ENCODE results near the gene BICDL2.
"Not testable (repeated sequence)": the region's sequence is repeated elsewhere in the genome, so short reads cannot be mapped to it uniquely, and the experiment has no call there.

Gene BICDL2

GRCh38 chr16:3070608-3071111, 33.9 kb upstream of the BICDL2 start:
- no peak overlapping the region for H3K4me3 ChIP-seq (ENCODE audit: low read length)
- TF ChIP-seq CTCF (conservative IDR thresholded peaks at IDR 0.05; ENCODE audit: low read depth, low read length): no peak
- no peak for DNase-seq (ENCODE audit: low read depth)

- not testable (repeated sequence) for DNase-seq (ENCODE audit: low read depth); H3K4me3 ChIP-seq (ENCODE audit: low read length)
Observed at GRCh38 chr16:3069146-3069545, 32.4 kb upstream of the BICDL2 start.

- no peak for TF ChIP-seq CTCF (conservative IDR thresholded peaks at IDR 0.05; ENCODE audit: low read depth, low read length)
- no peak overlapping the region for H3K4me3 ChIP-seq (ENCODE audit: low read length)
- no peak for DNase-seq (ENCODE audit: low read depth)
Observed at GRCh38 chr16:3068487-3068886, 31.7 kb upstream of the BICDL2 start.

GRCh38 chr16:3066440-3066748, 29.6 kb upstream of the BICDL2 start:
- no peak for DNase-seq (ENCODE audit: low read depth)
- H3K4me3 ChIP-seq (ENCODE audit: low read length): no peak overlapping the region
- TF ChIP-seq CTCF (conservative IDR thresholded peaks at IDR 0.05; ENCODE audit: low read depth, low read length): no peak

- DNase-seq (ENCODE audit: low read depth): no peak
- no peak overlapping the region for H3K4me3 ChIP-seq (ENCODE audit: low read length)
- no peak for TF ChIP-seq CTCF (conservative IDR thresholded peaks at IDR 0.05; ENCODE audit: low read depth, low read length)
Observed at GRCh38 chr16:3065742-3066439, 29.1 kb upstream of the BICDL2 start.

GRCh38 chr16:3065069-3065741, 28.5 kb upstream of the BICDL2 start, which contains the start of gene IL32:
TSS of gene IL32 (plus strand) at chr16:3065640. CDS start at chr16:3065812, 172 bp downstream.
- H3K4me3 ChIP-seq (ENCODE audit: low read length): no peak within 1 kb of the TSS
- no peak for TF ChIP-seq CTCF (conservative IDR thresholded peaks at IDR 0.05; ENCODE audit: low read depth, low read length)
- no peak for DNase-seq (ENCODE audit: low read depth)

- H3K4me3 ChIP-seq (ENCODE audit: low read length): no peak overlapping the region
- no peak for DNase-seq (ENCODE audit: low read depth)
- TF ChIP-seq CTCF (conservative IDR thresholded peaks at IDR 0.05; ENCODE audit: low read depth, low read length): no peak
Observed at GRCh38 chr16:3063625-3064386, 27.1 kb upstream of the BICDL2 start.

Data from retinal pigment epithelial cell (primary cell).